ENCODE data around the gene SHISAL1.

- TF ChIP-seq EZH2phosphoT487 (IDR thresholded peaks at IDR 0.05; ENCODE audit: insufficient read depth, low read depth) = no peak
- TF ChIP-seq EZH2 (IDR thresholded peaks at IDR 0.05; ENCODE audit: insufficient read depth, poor library complexity, severe bottlenecking) = no peak
Observed at GRCh38 chr22:44212936-44213335, 99.8 kb downstream of the SHISAL1 start.
